OCI-LY3 (cell line): ENCODE data around the gene ARHGAP6.

Source experiments
- CTCF ChIP-seq: fragments of 200-600, 300-600 bp; sonication (generic); IDR thresholded peaks from 2 replicates; pipeline ENCODE4 v1.5.1; 2014; ENCODE audit warnings: antibody characterized with exemption, low read length, low read depth
- EZH2phosphoT487 ChIP-seq: fragments of 200-600 bp; shearing (Covaris generic); IDR thresholded peaks from 2 replicates; pipeline ENCODE4 v1.6.1; 2018; ENCODE audit warnings: antibody characterized with exemption, mixed run types, low read depth

- TF ChIP-seq CTCF (no peak), EZH2phosphoT487 (no peak)
Measured at GRCh38 chrX:11210415-11210801, 455.3 kb downstream of the ARHGAP6 start.
